GM21447 (cell line): Measurements from ENCODE around the gene CDH12.
"Not testable (repeated sequence)": the region's sequence is repeated elsewhere in the genome, so short reads cannot be mapped to it uniquely, and the experiment has no call there.

Source experiments
- ATAC-seq: cut with Tn5 transposase; IDR thresholded peaks from one replicate; pipeline ENCODE4 v1.9.1; 2021; ENCODE audit not compliant: unreplicated experiment

CDH12 gene

DNA sequence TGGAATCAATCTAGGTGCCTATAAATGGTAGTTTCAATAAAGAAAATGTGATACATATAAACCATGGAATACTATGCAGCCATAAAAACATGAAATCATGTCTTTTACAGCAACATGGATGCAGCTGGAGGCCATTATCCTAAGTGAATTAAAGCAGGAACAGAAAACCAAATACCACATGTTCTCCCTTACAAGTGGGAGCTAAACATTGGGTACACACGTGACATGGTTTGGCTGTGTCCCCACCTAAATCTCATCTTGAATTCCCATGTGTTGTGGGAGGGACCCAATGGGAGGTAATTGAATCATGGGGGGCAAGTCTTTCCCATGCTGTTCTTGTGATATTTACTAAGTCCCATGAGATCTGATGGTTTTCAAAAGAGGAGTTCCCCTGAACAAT is 78.9 kb downstream of the CDH12 start:
- ATAC-seq: not testable (repeated sequence)

- ATAC-seq: no peak
Observed at GRCh38 chr5:22764736-22765135, 88.4 kb downstream of the CDH12 start.

GRCh38 chr5:22757776-22758175 is 95.4 kb downstream of the CDH12 start:
- ATAC-seq: no peak

DNA sequence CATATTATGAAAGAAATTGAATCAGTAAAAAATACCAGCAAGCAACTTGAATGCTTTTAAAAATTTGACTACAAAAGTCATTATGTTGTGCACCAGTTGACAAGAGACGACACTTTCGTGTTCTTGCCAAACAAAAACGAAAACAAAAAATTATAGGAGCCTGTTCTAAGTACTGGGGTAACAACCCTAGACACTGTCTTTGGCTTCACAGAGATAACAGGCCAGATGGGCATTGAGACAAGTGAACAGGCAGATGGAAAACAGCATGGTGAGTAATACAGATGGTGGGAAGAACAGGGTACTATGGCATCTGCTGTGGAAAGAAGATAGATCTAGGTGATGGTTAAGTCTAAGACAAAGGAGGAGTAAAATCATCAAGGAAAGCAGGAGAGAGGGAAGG is 99.0 kb downstream of the CDH12 start:
- no peak for ATAC-seq

- ATAC-seq: no peak
Observed at GRCh38 chr5:22751536-22751935, 101.6 kb downstream of the CDH12 start.

DNA sequence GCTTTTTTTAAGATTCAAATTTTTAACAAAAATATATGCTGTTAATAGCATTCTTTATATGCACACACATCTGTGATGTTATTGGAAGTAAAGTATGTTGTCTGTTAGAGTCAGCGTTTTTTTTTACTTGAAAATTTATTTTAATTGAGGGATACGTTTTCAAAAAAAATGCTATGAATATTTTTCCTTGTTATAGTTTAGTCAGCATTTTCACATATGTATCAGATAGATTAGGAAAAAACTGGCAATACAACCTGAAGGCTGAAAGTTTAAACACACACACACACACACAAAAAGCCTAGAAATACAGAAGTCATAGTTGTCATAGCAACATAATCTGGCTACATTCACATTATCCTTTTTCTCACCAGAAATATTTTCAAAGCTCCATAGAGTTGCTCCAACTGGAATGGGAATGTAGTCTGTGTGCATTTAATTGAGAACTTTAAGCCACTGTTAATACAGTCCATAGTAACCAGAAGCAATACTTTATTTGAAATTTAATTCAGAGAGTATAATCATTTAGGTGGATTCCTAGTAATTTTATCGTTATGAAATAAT is 116.6 kb downstream of the CDH12 start:
- ATAC-seq: no peak

DNA sequence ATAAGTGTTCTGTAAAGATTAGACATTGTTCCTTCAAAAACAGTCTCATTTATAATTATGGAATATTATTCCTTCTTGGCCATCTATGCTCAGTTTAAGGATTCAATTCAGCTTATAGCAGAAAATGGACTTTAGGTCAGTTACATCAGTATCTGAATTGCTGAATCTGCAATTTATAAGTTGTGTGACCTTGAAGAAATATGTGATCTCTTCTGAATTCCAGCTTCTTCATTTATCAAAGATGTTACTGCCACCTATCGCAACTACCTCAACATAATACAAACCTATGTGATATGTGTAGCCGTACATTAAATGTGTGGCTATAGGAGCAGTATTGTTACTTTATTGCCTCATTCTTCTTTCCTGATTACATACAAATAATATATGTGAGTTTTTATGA is 118.2 kb downstream of the CDH12 start:
- ATAC-seq: no peak

GRCh38 chr5:22728610-22729009 is 124.5 kb downstream of the CDH12 start:
- no peak for ATAC-seq

DNA sequence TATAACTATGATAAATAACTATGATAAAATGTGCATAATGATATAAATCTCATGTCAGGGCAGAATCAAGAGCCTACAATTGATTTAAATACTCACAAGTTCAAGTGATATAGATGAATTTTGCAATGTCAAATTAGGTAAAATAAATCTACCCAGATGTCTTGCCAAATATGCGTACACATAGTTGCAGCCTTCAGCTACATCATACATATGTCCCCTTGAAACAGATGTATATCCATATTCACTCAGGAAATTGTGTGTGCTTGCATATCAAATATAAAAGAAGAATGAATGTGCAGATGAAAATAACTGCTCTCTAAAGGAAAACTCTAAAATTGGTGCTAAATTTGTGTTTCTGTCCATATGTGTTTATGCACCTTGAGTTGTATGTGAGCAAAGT is 130.7 kb downstream of the CDH12 start:
- ATAC-seq: no peak

DNA sequence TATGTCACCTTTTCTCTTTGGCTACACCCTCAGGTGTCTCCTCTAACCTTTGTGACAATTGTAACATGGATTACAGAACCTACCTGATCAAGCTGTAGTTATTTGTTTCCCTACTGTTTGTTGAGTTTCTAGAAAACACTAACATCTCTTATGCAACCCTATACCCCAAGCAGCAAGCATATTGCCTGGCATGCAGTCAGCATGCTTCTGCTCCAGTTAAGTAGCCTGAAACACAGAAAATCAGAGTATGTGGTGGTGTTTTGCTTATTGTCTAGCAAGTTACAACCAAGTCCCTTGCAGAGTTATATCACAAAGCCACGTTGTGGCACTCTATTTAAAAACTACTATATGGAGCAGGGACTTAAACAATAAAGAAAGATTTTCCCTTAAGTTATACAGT is 131.1 kb downstream of the CDH12 start:
- no peak for ATAC-seq

DNA sequence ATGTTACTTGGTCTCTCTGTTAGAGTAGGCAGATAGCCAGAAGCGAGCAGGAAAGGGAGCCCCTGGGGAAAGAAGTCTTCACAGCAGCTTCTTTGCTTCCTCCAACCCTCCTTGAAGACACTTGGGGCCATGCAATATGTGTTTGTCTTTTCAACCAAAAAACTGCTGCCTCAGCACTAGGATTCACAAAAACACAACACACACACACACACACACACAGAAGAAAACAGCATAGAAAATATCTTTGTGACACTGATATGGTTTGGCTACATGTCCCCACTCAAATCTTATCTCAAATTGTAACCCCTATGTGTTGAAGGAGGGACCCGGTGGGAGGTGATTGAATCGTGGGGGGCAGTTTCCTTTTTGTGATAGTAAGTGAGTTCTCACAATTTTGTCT is 133.3 kb downstream of the CDH12 start:
- ATAC-seq: no peak

- no peak for ATAC-seq
Observed at GRCh38 chr5:22710660-22711059, 142.5 kb downstream of the CDH12 start.

- no peak for ATAC-seq
Observed at GRCh38 chr5:22709743-22710142, 143.4 kb downstream of the CDH12 start.

DNA sequence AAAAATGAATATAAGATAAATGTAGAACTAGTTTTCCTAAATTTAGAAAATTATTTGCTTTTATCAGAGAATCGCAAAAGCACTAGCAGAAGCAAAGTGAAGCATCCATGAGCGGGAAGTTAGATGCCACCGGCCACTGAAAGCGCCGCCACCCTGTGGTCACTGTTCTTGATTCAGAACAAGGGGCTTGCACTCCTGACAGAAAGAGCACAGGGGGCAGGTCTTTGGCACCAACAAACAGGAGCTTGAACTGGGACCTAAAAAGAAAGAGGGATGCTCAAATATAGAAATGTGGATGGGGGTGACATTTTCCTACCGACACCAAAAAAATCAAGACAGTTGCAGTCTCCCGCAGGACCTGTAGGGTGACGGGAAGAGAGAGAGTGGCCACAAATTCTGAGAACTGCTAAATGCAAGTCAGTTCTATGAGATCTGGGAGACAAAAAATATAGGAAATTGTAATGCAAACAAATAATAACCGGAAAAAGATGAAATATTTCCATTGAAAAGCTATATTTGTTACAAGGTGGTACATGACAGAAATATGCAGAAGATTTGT is 144.3 kb downstream of the CDH12 start:
- ATAC-seq: no peak

- no peak for ATAC-seq
Observed at GRCh38 chr5:22706901-22707300, 146.2 kb downstream of the CDH12 start.

- ATAC-seq: no peak
Observed at GRCh38 chr5:22699319-22699718, 153.8 kb downstream of the CDH12 start.

DNA sequence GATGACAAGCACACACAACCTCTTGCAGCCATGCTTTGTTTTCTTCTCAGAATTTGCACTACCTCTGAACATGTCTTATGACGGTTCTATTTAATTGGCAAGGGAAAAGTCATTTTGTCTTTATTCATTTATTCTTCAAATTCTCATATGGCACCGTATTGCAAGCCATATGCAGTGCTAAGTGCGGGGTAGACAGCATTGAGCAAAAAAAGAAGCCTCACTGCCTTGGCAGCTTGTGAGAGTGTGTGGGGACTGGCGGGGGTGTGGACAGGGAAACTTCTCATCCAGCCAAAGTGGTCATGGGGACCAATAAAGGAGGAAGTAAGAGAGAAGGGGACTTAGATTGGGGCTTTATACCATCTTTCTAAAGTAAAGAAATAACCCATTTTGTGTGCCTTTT is 160.0 kb downstream of the CDH12 start:
- ATAC-seq: no peak

- no peak for ATAC-seq
Observed at GRCh38 chr5:22683050-22683449, 170.1 kb downstream of the CDH12 start.

DNA sequence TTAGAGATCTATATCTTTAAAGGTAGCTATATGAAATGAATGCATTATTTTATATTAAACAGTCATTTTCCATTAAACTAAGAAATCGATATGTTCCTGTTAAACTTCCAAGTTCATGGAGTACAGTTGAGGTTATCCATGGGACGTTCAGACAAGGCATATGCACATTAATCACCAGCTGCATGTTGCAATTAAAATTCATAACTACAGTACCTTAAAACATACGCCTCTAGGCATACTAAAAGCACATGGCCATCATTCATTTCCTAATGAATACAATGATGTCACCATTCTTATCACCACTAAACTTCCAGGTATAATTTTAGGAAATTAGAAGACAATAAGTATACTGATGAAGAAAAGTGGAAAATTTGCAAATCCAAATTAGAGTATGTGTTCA is 174.3 kb downstream of the CDH12 start:
- ATAC-seq: no peak

DNA sequence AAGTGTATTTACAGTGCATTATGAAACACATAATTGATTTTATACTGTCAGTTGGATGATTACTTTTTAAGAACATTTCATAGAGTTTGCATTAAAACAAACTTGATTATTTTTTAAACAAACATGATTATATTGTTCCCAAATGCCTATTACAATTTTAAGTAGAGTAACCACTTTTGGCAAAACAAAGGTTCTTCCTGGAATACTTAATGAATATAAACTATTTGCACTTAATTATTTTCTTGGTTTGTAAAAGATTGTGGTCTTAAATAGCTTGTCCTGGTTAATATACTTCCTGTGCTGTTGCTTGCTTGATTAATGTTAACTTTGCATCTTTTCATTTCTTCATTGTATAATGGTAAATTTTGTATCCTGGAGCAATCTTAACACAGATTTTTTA is 180.0 kb downstream of the CDH12 start:
- no peak for ATAC-seq

DNA sequence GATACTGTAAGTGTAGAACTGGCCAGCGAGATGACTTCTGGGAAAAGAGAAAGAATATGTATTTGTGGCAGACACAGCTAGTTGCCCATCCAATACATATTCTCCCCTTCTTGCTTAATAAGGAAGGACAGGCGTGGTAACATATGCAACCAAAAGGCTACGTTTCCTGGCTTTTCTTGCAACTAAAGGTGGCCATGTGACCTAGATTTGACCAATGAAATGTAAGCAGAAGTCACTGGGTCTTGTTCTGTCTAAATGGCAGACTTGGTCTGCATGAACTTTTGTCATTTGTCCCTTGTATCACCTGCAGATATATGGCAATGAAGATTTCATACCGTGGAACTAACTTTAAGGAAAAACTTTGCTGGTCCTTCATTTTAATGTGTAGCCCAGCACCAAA is 183.8 kb downstream of the CDH12 start:
- ATAC-seq: no peak

DNA sequence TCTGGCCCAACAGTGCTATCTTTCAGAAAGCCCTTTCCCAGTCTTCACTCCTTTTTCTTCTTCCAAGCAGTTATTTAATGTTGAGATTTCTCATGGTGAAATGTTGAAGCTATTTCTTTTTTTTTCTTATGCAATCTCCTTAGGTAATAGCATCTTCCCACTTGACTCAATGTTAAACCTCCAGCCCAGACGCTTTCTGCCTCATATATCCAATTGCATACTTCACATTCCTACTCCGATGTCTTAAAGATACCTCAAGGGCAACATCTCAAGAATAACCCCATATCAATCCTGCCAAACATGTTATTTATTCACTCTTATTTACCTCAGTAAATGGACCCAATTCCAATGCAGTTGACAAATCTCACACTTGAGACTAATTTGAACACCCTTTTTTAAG is 187.3 kb downstream of the CDH12 start:
- ATAC-seq: no peak

DNA sequence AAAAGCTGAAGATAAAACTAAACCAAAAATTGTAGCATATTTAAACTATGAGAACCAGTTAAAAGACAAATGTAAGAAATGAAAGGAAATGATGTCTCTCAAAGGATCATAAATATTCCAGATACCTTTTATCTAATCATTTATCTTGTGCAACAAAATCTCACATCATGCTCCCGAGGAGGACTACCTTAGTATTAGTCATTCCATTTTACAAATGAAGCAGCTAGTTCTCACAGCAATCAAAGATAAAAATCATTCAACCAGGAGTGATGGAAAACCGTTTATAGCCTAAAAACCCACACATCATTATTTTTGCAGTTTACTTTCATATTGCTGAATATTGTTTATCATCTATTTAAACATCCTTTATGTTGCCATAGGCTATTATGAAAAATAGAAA is 190.0 kb downstream of the CDH12 start:
- ATAC-seq: no peak
